ENCODE data around the gene PRDM5. TPM values are rescaled to one million over a fixed set of nuclear protein-coding genes. Genes with fewer than 3 reads are reported as not detected.

PRDM5 gene
- polyA plus RNA-seq, 1 donor from 2014 or later: 1.6 TPM

DNA sequence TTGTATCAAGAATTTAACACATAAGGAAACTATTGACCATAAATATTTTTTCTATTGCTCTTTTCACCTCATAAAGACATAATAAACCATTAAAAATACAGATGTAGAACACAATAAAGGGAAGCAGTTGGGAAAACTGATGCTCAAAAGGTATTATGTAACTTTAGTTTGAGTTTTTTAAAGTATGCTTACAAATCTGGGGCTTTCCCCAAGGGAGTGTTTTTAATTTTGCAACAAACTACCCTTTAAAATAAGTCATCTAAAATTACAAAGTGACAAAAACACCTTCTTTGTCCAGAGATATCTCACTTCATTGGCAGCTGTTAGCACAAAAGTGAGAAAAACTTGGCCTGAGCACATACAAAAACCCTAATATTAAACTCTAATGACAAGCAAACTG is 55.0 kb downstream of the PRDM5 start:
- Histone ChIP-seq H3K36me3 (ENCODE audit: insufficient read depth, low read length) (no peaks in the 10 kb centered on the region), H3K27me3 (ENCODE audit: insufficient read depth, low read depth, low read length) (no peaks in the 10 kb centered on the region), H3K79me2 (replicated peaks; ENCODE audit: insufficient read depth, low read length) (no peaks in the 10 kb centered on the region), H4K20me1 (ENCODE audit: insufficient read depth) (no peaks in the 10 kb centered on the region), H3K9ac (ENCODE audit: low read length) (no peak overlapping the region), H2AFZ (ENCODE audit: low read depth, low read length) (no peak overlapping the region), H3K9me2 (ENCODE audit: insufficient read depth, low read length) (no peaks in the 10 kb centered on the region), H3K4me2 (ENCODE audit: low read length) (no peak overlapping the region), H3F3A (ENCODE audit: insufficient read depth, low read length, poor library complexity, severe bottlenecking) (no peaks in the 10 kb centered on the region), H3K9me3 (ENCODE audit: low read length) (no peaks in the 10 kb centered on the region), H3K4me3 (ENCODE audit: low read length) (no peak overlapping the region), H3K27ac (ENCODE audit: low read length) (no peak overlapping the region)
- TF ChIP-seq TAF1 (IDR thresholded peaks at IDR 0.05; ENCODE audit: low read depth): no peak
- TF ChIP-seq RAD21 (conservative IDR thresholded peaks at IDR 0.05): no peak
- no peak for TF ChIP-seq POLR2AphosphoS5 (IDR thresholded peaks at IDR 0.05)
- TF ChIP-seq, protein P1, sequence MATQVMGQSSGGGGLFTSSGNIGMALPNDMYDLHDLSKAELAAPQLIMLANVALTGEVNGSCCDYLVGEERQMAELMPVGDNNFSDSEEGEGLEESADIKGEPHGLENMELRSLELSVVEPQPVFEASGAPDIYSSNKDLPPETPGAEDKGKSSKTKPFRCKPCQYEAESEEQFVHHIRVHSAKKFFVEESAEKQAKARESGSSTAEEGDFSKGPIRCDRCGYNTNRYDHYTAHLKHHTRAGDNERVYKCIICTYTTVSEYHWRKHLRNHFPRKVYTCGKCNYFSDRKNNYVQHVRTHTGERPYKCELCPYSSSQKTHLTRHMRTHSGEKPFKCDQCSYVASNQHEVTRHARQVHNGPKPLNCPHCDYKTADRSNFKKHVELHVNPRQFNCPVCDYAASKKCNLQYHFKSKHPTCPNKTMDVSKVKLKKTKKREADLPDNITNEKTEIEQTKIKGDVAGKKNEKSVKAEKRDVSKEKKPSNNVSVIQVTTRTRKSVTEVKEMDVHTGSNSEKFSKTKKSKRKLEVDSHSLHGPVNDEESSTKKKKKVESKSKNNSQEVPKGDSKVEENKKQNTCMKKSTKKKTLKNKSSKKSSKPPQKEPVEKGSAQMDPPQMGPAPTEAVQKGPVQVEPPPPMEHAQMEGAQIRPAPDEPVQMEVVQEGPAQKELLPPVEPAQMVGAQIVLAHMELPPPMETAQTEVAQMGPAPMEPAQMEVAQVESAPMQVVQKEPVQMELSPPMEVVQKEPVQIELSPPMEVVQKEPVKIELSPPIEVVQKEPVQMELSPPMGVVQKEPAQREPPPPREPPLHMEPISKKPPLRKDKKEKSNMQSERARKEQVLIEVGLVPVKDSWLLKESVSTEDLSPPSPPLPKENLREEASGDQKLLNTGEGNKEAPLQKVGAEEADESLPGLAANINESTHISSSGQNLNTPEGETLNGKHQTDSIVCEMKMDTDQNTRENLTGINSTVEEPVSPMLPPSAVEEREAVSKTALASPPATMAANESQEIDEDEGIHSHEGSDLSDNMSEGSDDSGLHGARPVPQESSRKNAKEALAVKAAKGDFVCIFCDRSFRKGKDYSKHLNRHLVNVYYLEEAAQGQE (IDR thresholded peaks at IDR 0.05; ENCODE audit: borderline replicate concordance): no peak
- TF ChIP-seq, protein P2, sequence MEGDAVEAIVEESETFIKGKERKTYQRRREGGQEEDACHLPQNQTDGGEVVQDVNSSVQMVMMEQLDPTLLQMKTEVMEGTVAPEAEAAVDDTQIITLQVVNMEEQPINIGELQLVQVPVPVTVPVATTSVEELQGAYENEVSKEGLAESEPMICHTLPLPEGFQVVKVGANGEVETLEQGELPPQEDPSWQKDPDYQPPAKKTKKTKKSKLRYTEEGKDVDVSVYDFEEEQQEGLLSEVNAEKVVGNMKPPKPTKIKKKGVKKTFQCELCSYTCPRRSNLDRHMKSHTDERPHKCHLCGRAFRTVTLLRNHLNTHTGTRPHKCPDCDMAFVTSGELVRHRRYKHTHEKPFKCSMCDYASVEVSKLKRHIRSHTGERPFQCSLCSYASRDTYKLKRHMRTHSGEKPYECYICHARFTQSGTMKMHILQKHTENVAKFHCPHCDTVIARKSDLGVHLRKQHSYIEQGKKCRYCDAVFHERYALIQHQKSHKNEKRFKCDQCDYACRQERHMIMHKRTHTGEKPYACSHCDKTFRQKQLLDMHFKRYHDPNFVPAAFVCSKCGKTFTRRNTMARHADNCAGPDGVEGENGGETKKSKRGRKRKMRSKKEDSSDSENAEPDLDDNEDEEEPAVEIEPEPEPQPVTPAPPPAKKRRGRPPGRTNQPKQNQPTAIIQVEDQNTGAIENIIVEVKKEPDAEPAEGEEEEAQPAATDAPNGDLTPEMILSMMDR (IDR thresholded peaks at IDR 0.05; ENCODE audit: poor library complexity, severe bottlenecking): no peak
- TF ChIP-seq MXI1 (conservative IDR thresholded peaks at IDR 0.05; ENCODE audit: poor library complexity, severe bottlenecking): no peak
- TF ChIP-seq EP300 (conservative IDR thresholded peaks at IDR 0.05; ENCODE audit: poor library complexity, severe bottlenecking): no peak
- no peak for TF ChIP-seq EZH2 (IDR thresholded peaks at IDR 0.05; ENCODE audit: borderline replicate concordance, insufficient read depth, low read length, poor library complexity, severe bottlenecking)
- no peak for TF ChIP-seq SMC3 (conservative IDR thresholded peaks at IDR 0.05; ENCODE audit: poor library complexity)

DNA sequence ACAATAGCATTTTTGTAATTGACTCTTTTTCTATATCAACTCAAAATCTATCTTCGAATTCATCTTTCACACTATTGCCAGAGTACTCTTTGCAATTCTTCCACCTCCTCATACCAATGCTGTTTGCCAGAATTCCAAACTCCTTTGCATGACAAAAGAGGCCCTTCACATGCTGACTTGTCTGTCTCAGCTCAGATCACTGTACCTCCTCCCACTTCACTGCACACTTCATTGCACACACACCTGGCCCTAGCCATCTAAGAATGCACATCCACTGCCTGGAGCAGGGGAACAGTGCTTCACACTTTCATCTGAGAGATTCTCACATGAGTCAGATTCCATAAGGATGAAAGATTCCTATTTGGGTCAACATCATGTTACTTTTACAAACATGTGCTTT is 56.5 kb downstream of the PRDM5 start:
- H4K20me1 ChIP-seq (ENCODE audit: insufficient read depth): no peaks in the 10 kb centered on the region

More for the DNA sequence above, 56.5 kb downstream of the PRDM5 start:
- Histone ChIP-seq H3K9me3 (ENCODE audit: low read length) (no peaks in the 10 kb centered on the region), H3F3A (ENCODE audit: insufficient read depth, low read length, poor library complexity, severe bottlenecking) (no peaks in the 10 kb centered on the region), H3K4me2 (ENCODE audit: low read length) (no peak overlapping the region), H3K79me2 (replicated peaks; ENCODE audit: insufficient read depth, low read length) (no peaks in the 10 kb centered on the region), H3K27me3 (ENCODE audit: insufficient read depth, low read depth, low read length) (no peaks in the 10 kb centered on the region), H2AFZ (ENCODE audit: low read depth, low read length) (no peak overlapping the region), H3K27ac (ENCODE audit: low read length) (no peak overlapping the region), H3K4me3 (ENCODE audit: low read length) (no peak overlapping the region), H3K9me2 (ENCODE audit: insufficient read depth, low read length) (no peaks in the 10 kb centered on the region), H3K36me3 (ENCODE audit: insufficient read depth, low read length) (no peaks in the 10 kb centered on the region), H3K9ac (ENCODE audit: low read length) (no peak overlapping the region)
- TF ChIP-seq EZH2 (IDR thresholded peaks at IDR 0.05; ENCODE audit: borderline replicate concordance, insufficient read depth, low read length, poor library complexity, severe bottlenecking): no peak
- TF ChIP-seq EP300 (conservative IDR thresholded peaks at IDR 0.05; ENCODE audit: poor library complexity, severe bottlenecking): no peak
- no peak for TF ChIP-seq SMC3 (conservative IDR thresholded peaks at IDR 0.05; ENCODE audit: poor library complexity)
